Lung (tissue), 12 donors: ENCODE data around the gene HS3ST3B1. TPM values are rescaled to one million over a fixed set of nuclear protein-coding genes. Genes with fewer than 3 reads are reported as not detected.

ENCODE experiments used
- ATAC-seq: fragments of 200-7000 bp; cut with Tn5 transposase; one replicate; pipeline ENCODE4 v1.9.1; 2020; ENCODE audit warnings: moderate number of reproducible peaks; ENCODE audit not compliant: insufficient read depth, low FRiP score
- DNase-seq, 3 donors: peaks; one replicate each; pipeline ENCODE4 v3.0.0-alpha.2; 2013 to 2017
- H3K27ac ChIP-seq, 2 donors: one replicate each; pipeline ENCODE4 v1.5.1; 2013; ENCODE audit warnings: mild to moderate bottlenecking in 2 of 2, moderate library complexity in 2 of 2, control low read depth in 1 of 2, inconsistent platforms in 1 of 2, low read depth in 1 of 2, low read length in 1 of 2
- H3K27me3 ChIP-seq, 3 donors: one replicate each; pipeline ENCODE4 v1.5.1; 2013; ENCODE audit warnings: low read length in 2 of 3; ENCODE audit not compliant: control insufficient read depth in 3 of 3, insufficient read depth in 3 of 3
- H3K36me3 ChIP-seq, 4 donors: one replicate each; pipeline ENCODE4 v1.5.1; 2013; ENCODE audit warnings: low read length in 4 of 4, mild to moderate bottlenecking in 1 of 4, moderate library complexity in 1 of 4; ENCODE audit not compliant: control insufficient read depth in 4 of 4, insufficient read depth in 4 of 4
- H3K4me1 ChIP-seq, 5 donors: one replicate each; pipeline ENCODE4 v1.5.1; 2013; ENCODE audit warnings: low read length in 5 of 5, mild to moderate bottlenecking in 2 of 5, moderate library complexity in 1 of 5; ENCODE audit not compliant: control insufficient read depth in 5 of 5, insufficient read depth in 5 of 5
- H3K4me3 ChIP-seq: one replicate; pipeline ENCODE4 v1.5.1; 2013; ENCODE audit warnings: mild to moderate bottlenecking, control low read depth, moderate library complexity
- H3K9ac ChIP-seq, 2 donors: one replicate each; pipeline ENCODE4 v1.5.1; 2013; ENCODE audit warnings: low read length in 2 of 2, control low read depth in 1 of 2; ENCODE audit not compliant: insufficient read depth in 1 of 2
- H3K9me3 ChIP-seq, 4 donors: one replicate each; pipeline ENCODE4 v1.5.1; 2013; ENCODE audit warnings: low read length in 3 of 4, mild to moderate bottlenecking in 1 of 4, moderate library complexity in 1 of 4; ENCODE audit not compliant: control insufficient read depth in 4 of 4, insufficient read depth in 3 of 4
- CTCF ChIP-seq: IDR thresholded peaks from 2 replicates; pipeline ENCODE4 v1.5.1; 2012; ENCODE audit warnings: mild to moderate bottlenecking; ENCODE audit errors: control extremely low read depth, extremely low read depth
- WGBS, 2 donors: extraction: QIAGEN DNeasy Blood & Tissue Kit; methylation state at CpG; one replicate each; pipeline ENCODE4 v1.1.7; 2013; 5-methylcytosine and 5-hydroxymethylcytosine counted together
- polyA plus RNA-seq, 2 donors: library from polyadenylated mRNA; stranded (reverse); fragments of 200-250 nt; gene quantifications; one replicate each; pipeline ENCODE4 v1.2.1, GENCODE V29; 2013
- total RNA-seq, 2 donors: library from RNA; depleted of rRNA in 1 of 2; stranded (reverse); fragments of >200 nt in 1 of 2; gene quantifications; one replicate each; pipeline ENCODE4 v1.2.1, GENCODE V29; 2014 to 2021
- donor health status: control.
- donor health status: control.
- donor health status: Bipolar disorder and iron deficiency.
- donor health status: healthy.
- donor health status: DM: yes; HTN: yes; CAD: no.

HS3ST3B1 gene
- total and polyA plus RNA-seq, 4 donors, result 0.87 to 14.6 (median 5.3) TPM

DNA sequence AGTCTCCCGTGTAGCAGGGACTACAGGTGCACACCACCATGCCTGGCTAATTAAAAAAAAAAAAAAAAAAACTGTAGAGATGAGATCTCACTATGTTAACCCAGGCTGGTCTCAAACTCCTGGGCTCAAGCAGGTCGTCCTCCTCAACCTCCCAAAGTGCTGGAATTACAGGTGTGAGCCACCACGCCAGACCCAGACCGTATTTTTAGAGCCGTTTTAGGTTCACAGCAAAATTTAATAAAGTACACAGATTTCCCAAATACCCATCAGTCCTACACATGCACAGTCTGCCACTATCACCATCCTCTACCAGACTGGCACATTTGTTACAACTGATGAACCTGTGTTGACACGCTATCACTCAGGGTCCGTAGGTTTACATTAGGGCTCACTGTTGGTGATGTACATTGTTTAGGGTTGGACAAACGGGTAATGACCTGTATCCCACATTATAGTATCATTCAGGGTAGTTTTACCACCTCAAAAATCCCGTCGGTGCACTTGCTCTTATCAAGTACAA is 10.4 kb downstream of the HS3ST3B1 start:
- peaks cover 0 to 21% (median under 1%) of the 10 kb centered on the region in 5 donors for H3K4me1 ChIP-seq
- H3K27me3 ChIP-seq, result peaks cover 0 to 21% (median 20%) of the 10 kb centered on the region in 3 donors
- H3K27ac ChIP-seq, result no peak overlapping the region
- no peaks in the 10 kb centered on the region for H3K36me3 ChIP-seq
- no peak for TF ChIP-seq CTCF
- DNase-seq (no peak), ATAC-seq (no peak)
- H3K9ac ChIP-seq, result no peak overlapping the region
- peaks cover 0 to 7% (median 0%) of the 10 kb centered on the region in 4 donors for H3K9me3 ChIP-seq
- WGBS, 2 donors, result 77 to 85% methylated on average over 10 of the region's 10 CpGs
- H3K4me3 ChIP-seq, result no peak overlapping the region

DNA sequence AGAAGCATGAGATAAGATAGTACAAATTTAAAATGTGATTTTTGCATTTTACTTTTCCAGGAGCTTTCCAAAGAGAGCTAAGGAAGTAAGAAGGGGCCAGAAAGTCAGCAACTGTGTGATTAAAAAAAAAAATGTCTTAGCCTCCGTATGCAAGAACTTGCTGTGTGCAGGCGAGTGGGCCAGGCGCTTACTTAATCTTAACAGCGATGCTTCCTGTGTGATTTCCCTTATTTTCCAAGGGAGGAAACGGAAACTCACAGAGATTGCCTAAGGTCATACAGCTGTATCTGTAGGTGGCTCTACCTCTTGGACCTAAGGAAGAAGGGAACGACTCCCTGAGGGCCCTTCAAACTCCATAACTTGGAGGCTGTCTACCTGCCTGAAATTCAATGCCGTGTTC is 11.1 kb downstream of the HS3ST3B1 start:
- ATAC-seq, result no peak
- DNase-seq, result no peak
- H3K9me3 ChIP-seq, result peaks cover 0 to 7% (median 0%) of the 10 kb centered on the region in 4 donors
- no peak overlapping the region for H3K27ac ChIP-seq
- H3K9ac ChIP-seq, result no peak overlapping the region
- no peaks in the 10 kb centered on the region for H3K36me3 ChIP-seq
- 20 to 41% methylated on average over 7 of the region's 7 CpGs for WGBS, 2 donors
- H3K27me3 ChIP-seq, result peaks cover 0 to 17% (median 13%) of the 10 kb centered on the region in 3 donors
- no peak for TF ChIP-seq CTCF
- peaks cover 0 to 21% (median 5%) of the 10 kb centered on the region in 5 donors for H3K4me1 ChIP-seq
- H3K4me3 ChIP-seq, result no peak overlapping the region

DNA sequence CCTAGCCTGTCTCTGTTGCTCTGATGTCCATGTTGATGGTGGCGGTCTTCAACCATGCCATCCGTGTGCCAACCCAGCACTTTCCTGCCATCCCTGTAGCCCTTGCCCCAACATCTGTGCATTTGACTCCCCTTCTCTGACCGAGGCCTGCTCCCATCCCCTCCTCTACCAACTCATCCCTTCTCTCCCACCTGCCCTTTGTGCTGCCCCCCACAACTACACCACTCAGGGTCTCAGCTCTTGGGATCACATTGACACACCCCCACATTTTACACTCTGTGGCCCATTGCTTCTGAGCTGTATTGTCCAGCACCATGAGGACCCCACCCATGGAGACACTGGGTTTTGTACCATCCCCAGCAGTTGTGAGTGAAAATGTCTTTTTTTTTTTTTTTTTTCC is 11.6 kb downstream of the HS3ST3B1 start:
- Histone ChIP-seq H3K4me1 (peaks cover 0 to 21% (median 5%) of the 10 kb centered on the region in 5 donors), H3K27ac (no peak overlapping the region), H3K27me3 (peaks cover 0 to 15% (median 9%) of the 10 kb centered on the region in 3 donors), H3K36me3 (no peaks in the 10 kb centered on the region), H3K4me3 (no peak overlapping the region), H3K9me3 (peaks cover 0 to 7% (median 0%) of the 10 kb centered on the region in 4 donors), H3K9ac (no peak overlapping the region)
- no peak for DNase-seq
- ATAC-seq, result no peak
- TF ChIP-seq CTCF, result no peak
- 91 to 94% methylated on average over 3 of the region's 3 CpGs for WGBS, 2 donors
